HG02885 (cell line): ENCODE measurements around the gene SLAIN1.

Source experiments
- ATAC-seq: cut with Tn5 transposase; IDR thresholded peaks from one replicate; pipeline ENCODE4 v1.9.1; 2021; ENCODE audit warnings: mild to moderate bottlenecking; ENCODE audit not compliant: unreplicated experiment, poor library complexity

SLAIN1 gene

GRCh38 chr13:77745784-77746183 is 48.3 kb downstream of the SLAIN1 start:
- peak; percentile 51 for ATAC-seq

DNA sequence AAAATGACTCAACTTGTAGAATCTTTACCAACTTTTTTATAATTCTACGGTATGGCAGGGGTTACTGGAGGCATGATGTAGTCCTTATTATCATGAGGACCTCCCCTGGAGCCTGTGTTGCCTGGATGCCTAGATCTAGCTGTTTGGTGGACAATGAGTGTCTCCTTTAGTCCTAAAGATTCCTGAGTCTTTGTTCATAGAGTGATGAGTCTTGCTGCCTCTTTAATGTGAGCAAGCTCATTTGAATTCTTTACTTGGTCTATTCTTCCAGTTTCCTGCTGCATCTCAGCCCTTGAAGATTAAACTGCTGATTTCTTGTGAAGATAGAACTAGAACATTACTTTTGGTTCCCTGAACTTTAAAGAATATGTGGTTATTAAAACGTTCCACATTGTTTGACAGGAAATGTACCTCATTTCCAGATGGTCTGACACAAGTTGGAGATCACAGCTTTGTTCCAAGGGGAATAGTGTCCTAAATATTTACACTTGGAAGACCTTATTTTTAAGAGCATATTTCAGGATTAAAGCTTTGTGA is 51.9 kb downstream of the SLAIN1 start:
- no peak for ATAC-seq

GRCh38 chr13:77751513-77752456 is 54.3 kb downstream of the SLAIN1 start:
- ATAC-seq: peak; percentile 84

GRCh38 chr13:77752512-77753069 is 55.1 kb downstream of the SLAIN1 start:
- no peak for ATAC-seq

- ATAC-seq: no peak
Observed at GRCh38 chr13:77760893-77761292, 63.4 kb downstream of the SLAIN1 start.

- ATAC-seq: no peak
Observed at GRCh38 chr13:77767413-77767812, 69.9 kb downstream of the SLAIN1 start.

GRCh38 chr13:77774181-77774580 is 76.7 kb downstream of the SLAIN1 start:
- ATAC-seq: no peak

DNA sequence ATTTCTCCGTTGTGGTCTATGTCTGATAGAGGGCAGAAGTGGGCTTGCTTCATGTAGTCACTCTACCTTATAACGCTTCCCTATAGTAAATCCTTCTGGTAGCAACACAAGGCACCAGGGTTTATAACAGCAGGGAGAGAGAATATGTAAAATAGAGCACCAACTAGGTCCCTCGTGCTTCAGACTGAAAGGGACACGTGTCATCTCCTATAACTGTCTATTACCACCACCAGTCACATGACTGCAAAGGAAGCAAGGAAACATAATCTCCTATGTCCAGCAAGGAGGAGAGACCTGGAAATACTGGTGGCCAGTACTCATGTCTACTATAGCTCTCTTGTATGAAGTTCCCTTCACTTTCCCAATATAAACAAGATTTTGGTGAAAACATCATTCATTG is 79.2 kb downstream of the SLAIN1 start:
- no peak for ATAC-seq

GRCh38 chr13:77779552-77780272 is 82.2 kb downstream of the SLAIN1 start:
- peak; percentile 77 for ATAC-seq

GRCh38 chr13:77781808-77782207 is 84.3 kb downstream of the SLAIN1 start:
- no peak for ATAC-seq

- no peak for ATAC-seq
Observed at GRCh38 chr13:77784515-77784914, 87.0 kb downstream of the SLAIN1 start.

GRCh38 chr13:77786695-77787287 is 89.3 kb downstream of the SLAIN1 start:
- ATAC-seq: no peak

- no peak for ATAC-seq
Observed at GRCh38 chr13:77789376-77789775, 91.9 kb downstream of the SLAIN1 start.

- ATAC-seq: no peak
Observed at GRCh38 chr13:77800219-77800618, 102.7 kb downstream of the SLAIN1 start.

DNA sequence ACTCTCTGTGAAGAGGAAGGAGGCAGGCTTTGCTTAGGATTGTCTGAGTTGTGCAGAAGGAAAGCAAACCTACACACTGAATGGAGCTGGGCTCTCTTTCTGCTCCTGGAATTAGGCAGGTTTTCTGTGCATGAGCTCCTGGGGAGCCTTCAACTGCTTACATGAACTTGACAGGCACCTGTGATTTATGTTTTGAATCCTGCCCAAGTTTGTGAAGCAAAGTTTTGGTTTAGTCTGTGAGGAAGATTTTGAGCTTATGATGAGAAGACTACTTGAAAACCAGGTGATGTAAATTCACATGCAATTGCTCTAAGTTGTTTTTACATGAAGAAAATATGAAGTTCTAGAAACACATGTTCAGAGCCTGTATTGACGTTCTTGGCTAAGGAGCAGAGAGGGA is 109.0 kb downstream of the SLAIN1 start:
- no peak for ATAC-seq

DNA sequence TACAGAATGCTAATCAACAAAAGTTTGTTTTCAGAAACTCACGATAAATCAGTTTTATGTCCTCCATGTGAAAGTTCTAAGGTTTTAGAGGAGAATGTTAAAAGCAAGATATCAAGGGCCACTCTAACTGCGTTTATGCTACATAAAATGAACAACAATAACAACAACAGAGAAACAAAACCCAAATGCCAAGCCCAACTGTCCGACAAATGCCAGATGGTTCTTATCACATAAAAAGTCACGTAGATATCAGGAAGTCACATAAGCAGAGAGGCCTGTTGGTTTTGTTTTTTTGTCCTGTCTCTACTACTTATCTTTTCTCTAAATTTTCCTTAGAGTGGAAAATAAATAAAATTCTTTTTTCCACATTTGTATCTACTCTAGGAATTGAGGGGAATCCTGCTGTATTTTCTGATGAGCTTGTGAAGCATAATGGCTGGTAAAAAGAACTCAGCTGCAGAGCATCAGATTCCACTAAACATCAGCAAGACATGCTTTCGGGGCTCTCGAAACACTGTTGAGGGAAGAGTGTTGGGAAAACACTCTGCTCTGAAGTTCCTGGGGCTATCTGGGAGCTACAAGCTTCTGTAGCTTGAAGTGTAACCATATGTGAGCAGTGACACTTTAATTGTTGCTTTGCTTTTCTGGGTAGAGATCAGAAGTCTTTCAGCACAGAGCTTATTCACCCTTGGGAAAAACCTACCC is 110.1 kb downstream of the SLAIN1 start:
- no peak for ATAC-seq

GRCh38 chr13:77810430-77810829 is 112.9 kb downstream of the SLAIN1 start:
- ATAC-seq: peak; percentile 95

DNA sequence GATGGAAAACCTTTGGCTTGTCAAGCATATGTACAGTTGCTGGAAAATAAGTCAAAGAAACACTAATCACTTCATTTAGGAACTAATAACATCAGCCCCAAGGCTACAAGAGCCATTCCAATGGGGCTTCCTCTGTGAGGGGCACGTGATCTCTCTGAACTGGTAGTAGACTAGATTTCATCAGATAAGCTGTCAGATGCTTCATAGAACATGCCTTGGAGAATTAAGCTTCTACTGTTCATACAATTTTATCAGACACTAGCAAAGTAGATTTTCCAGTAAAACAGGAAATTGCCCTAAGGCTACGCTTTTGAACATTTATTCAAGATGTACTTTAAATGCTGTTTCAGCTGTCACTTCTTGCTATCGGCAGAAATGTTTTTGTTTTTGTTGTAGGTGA is 113.4 kb downstream of the SLAIN1 start:
- ATAC-seq: no peak

DNA sequence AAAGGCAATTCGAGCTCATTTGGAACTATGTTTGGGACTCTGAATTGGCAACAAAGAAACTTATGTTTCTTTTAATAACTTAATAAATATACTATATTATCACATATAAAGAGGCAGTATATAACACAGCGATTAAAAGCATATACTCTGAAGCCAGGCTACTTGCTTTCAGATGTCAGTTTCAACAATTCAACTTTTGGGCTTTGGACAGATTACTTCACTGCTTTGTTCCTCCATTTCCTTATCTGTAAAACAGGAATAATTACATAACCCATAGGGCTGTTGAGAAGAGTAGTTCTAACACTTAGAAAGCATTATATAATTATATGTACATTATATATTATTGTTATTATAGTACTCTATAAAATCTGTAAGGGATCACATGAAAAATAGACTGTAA is 113.9 kb downstream of the SLAIN1 start:
- no peak for ATAC-seq

GRCh38 chr13:77811981-77812380 is 114.5 kb downstream of the SLAIN1 start:
- no peak for ATAC-seq
